ENCODE results near the gene TYMP. TPM values are rescaled to one million over a fixed set of nuclear protein-coding genes. Genes with fewer than 3 reads are reported as not detected.
"Not testable (repeated sequence)": the region's sequence is repeated elsewhere in the genome, so short reads cannot be mapped to it uniquely, and the experiment has no call there.

TYMP gene
- polyA plus RNA-seq, 3 donors: 1.4 to 3.0 (median 1.9) TPM

GRCh38 chr22:50527921-50528681 lies 1.7 kb downstream of the TYMP start:
- DNase-seq (ENCODE audit: extremely low read depth in 1 of 11, low read depth in 9 of 11, low spot score in 4 of 11): no peak

GRCh38 chr22:50526834-50527801 lies 2.7 kb downstream of the TYMP start:
- no peak for DNase-seq (ENCODE audit: extremely low read depth in 1 of 11, low read depth in 9 of 11, low spot score in 4 of 11)

GRCh38 chr22:50526108-50526833 lies 3.5 kb downstream of the TYMP start:
- peak in 6 of 11 donors; percentile 43 to 67 (median 64) for DNase-seq (ENCODE audit: extremely low read depth in 1 of 11, low read depth in 9 of 11, low spot score in 4 of 11)

- DNase-seq (ENCODE audit: extremely low read depth in 1 of 11, low read depth in 9 of 11, low spot score in 4 of 11): no peak
These were observed 4.0 kb downstream of the TYMP start for GRCh38 chr22:50525858-50526107.

GRCh38 chr22:50525104-50525857 lies 4.5 kb downstream of the TYMP start, which contains the start of gene SCO2:
Gene SCO2, minus strand, starts transcription at chr22:50525598. Its CDS starts 1,187 bp downstream, at chr22:50524411.
- peak; percentile 94 to 99 (median 95) for DNase-seq (ENCODE audit: extremely low read depth in 1 of 11, low read depth in 9 of 11, low spot score in 4 of 11)

- DNase-seq (ENCODE audit: extremely low read depth in 1 of 11, low read depth in 9 of 11, low spot score in 4 of 11): no peak
These were observed 5.1 kb downstream of the TYMP start for GRCh38 chr22:50524676-50525103.

GRCh38 chr22:50523806-50524675 lies 5.8 kb downstream of the TYMP start:
- DNase-seq (ENCODE audit: extremely low read depth in 1 of 11, low read depth in 9 of 11, low spot score in 4 of 11): no peak

GRCh38 chr22:50523458-50523805 lies 6.4 kb downstream of the TYMP start:
- no peak for DNase-seq (ENCODE audit: extremely low read depth in 1 of 11, low read depth in 9 of 11, low spot score in 4 of 11)

- DNase-seq (ENCODE audit: extremely low read depth in 1 of 11, low read depth in 9 of 11, low spot score in 4 of 11): no peak
These were observed 6.9 kb downstream of the TYMP start for GRCh38 chr22:50522806-50523438.

- no peak for DNase-seq (ENCODE audit: extremely low read depth in 1 of 11, low read depth in 9 of 11, low spot score in 4 of 11)
These were observed 7.5 kb downstream of the TYMP start for GRCh38 chr22:50522208-50522805.

- no peak for DNase-seq (ENCODE audit: extremely low read depth in 1 of 11, low read depth in 9 of 11, low spot score in 4 of 11)
These were observed 8.1 kb downstream of the TYMP start for GRCh38 chr22:50521710-50522109.

- no peak for DNase-seq (ENCODE audit: extremely low read depth in 1 of 11, low read depth in 9 of 11, low spot score in 4 of 11)
These were observed 8.9 kb downstream of the TYMP start for GRCh38 chr22:50520826-50521453.

- not testable (repeated sequence) for DNase-seq (ENCODE audit: extremely low read depth in 1 of 11, low read depth in 9 of 11, low spot score in 4 of 11)
These were observed 9.6 kb downstream of the TYMP start for GRCh38 chr22:50520184-50520583.

- DNase-seq (ENCODE audit: extremely low read depth in 1 of 11, low read depth in 9 of 11, low spot score in 4 of 11): no peak
These were observed 10.7 kb downstream of the TYMP start for GRCh38 chr22:50519151-50519550.

- no peak for DNase-seq (ENCODE audit: extremely low read depth in 1 of 11, low read depth in 9 of 11, low spot score in 4 of 11)
These were observed 11.2 kb downstream of the TYMP start for GRCh38 chr22:50518606-50519005.

- no peak for DNase-seq (ENCODE audit: extremely low read depth in 1 of 11, low read depth in 9 of 11, low spot score in 4 of 11)
These were observed 12.1 kb downstream of the TYMP start for GRCh38 chr22:50517495-50518260.
